Measurements from ENCODE around the gene TOR2A.

GRCh38 chr9:127756233-127756632 lies 21.1 kb upstream of the TOR2A start:
- TF ChIP-seq POLR2A (IDR thresholded peaks at IDR 0.05), result no peak
- no peak for TF ChIP-seq CTCF (IDR thresholded peaks at IDR 0.05 in 8 of 11, conservative IDR thresholded peaks at IDR 0.05 in 3 of 11)

Measured in spleen (tissue), 7 donors.